IMR-90 (cell line): ENCODE measurements around the gene SLC1A5. TPM values are rescaled to one million over a fixed set of nuclear protein-coding genes. Genes with fewer than 3 reads are reported as not detected.
A peak's percentile ranks its signal among the peaks of the same experiment; 100 is the strongest.

Experiments used
- ATAC-seq: fragments of 200-7000 bp; cut with Tn5 transposase; 2 replicates; pipeline ENCODE4 v1.9.1; 2020; ENCODE audit warnings: low read depth, mild to moderate bottlenecking, moderate library complexity
- BruUV-seq: library from RNA; stranded (reverse); fragments of 400-500 nt; replicated peaks from 2 replicates; lab custom pipeline; 2021; lab: Mats Ljungman, UMichigan
- CTCF ChIA-PET: fragments of 300-600 bp; formaldehyde crosslinking; extraction: SDS; loops from one replicate; lab custom pipeline; 2021; ENCODE audit warnings: antibody characterized with exemption; lab: Yijun Ruan, JAX
- POLR2A ChIA-PET: fragments of 300-600 bp; sonication (Branson Sonifier 250); formaldehyde crosslinking; loops from one replicate; lab custom pipeline; 2022; ENCODE audit warnings: antibody characterized with exemption; ENCODE audit not compliant: unreplicated experiment; lab: Charles Lee
- DNase-seq: peaks from one replicate; pipeline ENCODE4 v3.0.0; 2013
- H2AFZ ChIP-seq: replicated peaks from 2 replicates; pipeline ENCODE3; 2013; ENCODE audit warnings: low read length, mild to moderate bottlenecking; ENCODE audit not compliant: poor library complexity
- H2AK5ac ChIP-seq: 2 replicates; pipeline ENCODE4 v1.6.1; 2013; ENCODE audit warnings: low read depth, low read length, inconsistent platforms
- H2AK9ac ChIP-seq: replicated peaks from 2 replicates; pipeline ENCODE3; 2013; ENCODE audit warnings: mild to moderate bottlenecking, low read depth, low read length, moderate library complexity; ENCODE audit not compliant: poor library complexity
- H2BK120ac ChIP-seq: 2 replicates; pipeline ENCODE4 v1.6.1; 2013; ENCODE audit warnings: low read depth, low read length, inconsistent platforms
- H2BK15ac ChIP-seq: 3 replicates; pipeline ENCODE4 v1.6.1; 2013; ENCODE audit warnings: low read depth, low read length, inconsistent platforms
- H2BK20ac ChIP-seq: 2 replicates; pipeline ENCODE4 v1.6.1; 2013; ENCODE audit warnings: low read depth, mild to moderate bottlenecking, inconsistent platforms, low read length, moderate library complexity
- H2BK5ac ChIP-seq: 2 replicates; pipeline ENCODE4 v1.6.1; 2013; ENCODE audit warnings: mild to moderate bottlenecking, low read depth, low read length, inconsistent platforms; ENCODE audit not compliant: poor library complexity, severe bottlenecking
- H3K14ac ChIP-seq: replicated peaks from 2 replicates; pipeline ENCODE4 v1.6.1; 2013; ENCODE audit warnings: low read depth, low read length, inconsistent platforms
- H3K18ac ChIP-seq: 2 replicates; pipeline ENCODE4 v1.6.1; 2013; ENCODE audit warnings: low read depth, low read length, control low read depth
- H3K23ac ChIP-seq: 2 replicates; pipeline ENCODE4 v1.6.1; 2013; ENCODE audit warnings: low read depth, low read length, inconsistent platforms
- H3K27ac ChIP-seq: 2 replicates; pipeline ENCODE4 v1.5.1; 2013; ENCODE audit warnings: mild to moderate bottlenecking, control low read depth, low read length; ENCODE audit not compliant: insufficient read depth
- H3K27me3 ChIP-seq: 2 replicates; pipeline ENCODE4 v1.6.1; 2013; ENCODE audit warnings: low read length; ENCODE audit not compliant: control insufficient read depth, insufficient read depth
- H3K36me3 ChIP-seq: 2 replicates; pipeline ENCODE4 v1.6.1; 2013; ENCODE audit warnings: low read length, mixed read lengths; ENCODE audit not compliant: control insufficient read depth, insufficient read depth
- H3K4ac ChIP-seq: 2 replicates; pipeline ENCODE4 v1.6.1; 2013; ENCODE audit warnings: low read depth, low read length, inconsistent platforms
- H3K4me1 ChIP-seq: 2 replicates; pipeline ENCODE4 v1.6.1; 2013; ENCODE audit warnings: low read length, mixed read lengths; ENCODE audit not compliant: control insufficient read depth, insufficient read depth
- H3K4me2 ChIP-seq: 2 replicates; pipeline ENCODE4 v1.6.1; 2013; ENCODE audit warnings: low read depth, mild to moderate bottlenecking, control low read depth, low read length, moderate library complexity
- H3K4me3 ChIP-seq: 2 replicates; pipeline ENCODE4 v1.5.1; 2013; ENCODE audit warnings: low read depth, mild to moderate bottlenecking, control low read depth, low read length, moderate library complexity; ENCODE audit not compliant: insufficient read depth
- H3K56ac ChIP-seq: 2 replicates; pipeline ENCODE4 v1.6.1; 2013; ENCODE audit warnings: low read length, inconsistent platforms; ENCODE audit not compliant: insufficient read depth; ENCODE audit errors: extremely low read depth
- H3K79me1 ChIP-seq, 2 experiments: 2 replicates each; pipeline ENCODE4 v1.6.1; 2013; ENCODE audit warnings: low read length in 2 of 2, inconsistent platforms in 1 of 2, low read depth in 1 of 2
- H3K9ac ChIP-seq: 2 replicates; pipeline ENCODE4 v1.6.1; 2013; ENCODE audit warnings: low read depth, low read length, control low read depth
- H3K9me1 ChIP-seq: 2 replicates; pipeline ENCODE4 v1.6.1; 2013; ENCODE audit warnings: low read length, inconsistent platforms; ENCODE audit not compliant: insufficient read depth
- H3K9me3 ChIP-seq: 2 replicates; pipeline ENCODE4 v1.6.1; 2013; ENCODE audit warnings: low read length; ENCODE audit not compliant: control insufficient read depth, insufficient read depth
- H4K20me1 ChIP-seq: 2 replicates; pipeline ENCODE4 v1.6.1; 2013; ENCODE audit warnings: low read length, inconsistent platforms; ENCODE audit not compliant: insufficient read depth
- H4K5ac ChIP-seq: 2 replicates; pipeline ENCODE4 v1.6.1; 2013; ENCODE audit warnings: mild to moderate bottlenecking, low read depth, low read length, control low read depth
- H4K8ac ChIP-seq, 2 experiments: 2 replicates each; pipeline ENCODE4 v1.6.1; 2013; ENCODE audit warnings: low read depth in 2 of 2, low read length in 2 of 2, control low read depth in 1 of 2, inconsistent platforms in 1 of 2
- H4K91ac ChIP-seq: 2 replicates; pipeline ENCODE4 v1.6.1; 2013; ENCODE audit warnings: low read depth, low read length, inconsistent platforms; ENCODE audit not compliant: insufficient read depth
- BHLHE40 ChIP-seq: fragments of 150-350 bp; IDR thresholded peaks from 2 replicates; pipeline ENCODE4 v1.6.1; 2016; ENCODE audit warnings: mild to moderate bottlenecking, low read depth, low read length
- CEBPB ChIP-seq: IDR thresholded peaks from 2 replicates; pipeline ENCODE4 v1.6.1; 2012; ENCODE audit warnings: low read depth, low read length, improper control_type of control experiment
- MAFK ChIP-seq: IDR thresholded peaks from 2 replicates; pipeline ENCODE4 v1.6.1; 2012; ENCODE audit warnings: low read depth, low read length, improper control_type of control experiment
- MAZ ChIP-seq: IDR thresholded peaks from 2 replicates; pipeline ENCODE4 v1.6.1; 2012; ENCODE audit warnings: low read depth, mild to moderate bottlenecking, low read length, improper control_type of control experiment, moderate library complexity, borderline replicate concordance
- NFE2L2 ChIP-seq: fragments of 150-350 bp; IDR thresholded peaks from 2 replicates; pipeline ENCODE4 v1.6.1; 2016; ENCODE audit warnings: low read depth, mild to moderate bottlenecking, low read length
- RCOR1 ChIP-seq: IDR thresholded peaks from 2 replicates; pipeline ENCODE4 v1.6.1; 2012; ENCODE audit warnings: mild to moderate bottlenecking, low read length, improper control_type of control experiment; ENCODE audit not compliant: insufficient replicate concordance
- SMC3 ChIP-seq: fragments of 150-350 bp; IDR thresholded peaks from 2 replicates; pipeline ENCODE4 v1.6.1; 2016; ENCODE audit warnings: low read depth, mild to moderate bottlenecking, antibody characterized with exemption, low read length, moderate library complexity
- WGBS, 2 experiments: methylation state at CpG; one replicate each; pipeline versions ENCODE4 v1.1.5 to v1.1.7; 2013; ENCODE audit warnings: missing lambda C conversion rate in 2 of 2; ENCODE audit not compliant: insufficient read length in 1 of 2; ENCODE audit errors: extremely low coverage in 2 of 2; 5-methylcytosine and 5-hydroxymethylcytosine counted together
- dilution Hi-C: fragments of 300-500 bp; cut with HindIII; formaldehyde crosslinking; loops from one replicate; pipeline ENCODE4 v1.14.3; 2018; ENCODE audit warnings: low sequenced_read_pairs; ENCODE audit not compliant: unreplicated experiment
- in situ Hi-C: fragments of 300-500 bp; cut with MboI; formaldehyde crosslinking; loops from 3 replicates; pipeline ENCODE4 v1.14.3; 2019; ENCODE audit warnings: low sequenced_read_pairs, inconsistent platforms, mixed read lengths
- intact Hi-C: fragments of 100-400 bp; cut with micrococcal nuclease; formaldehyde crosslinking; loops from 2 replicates; pipeline ENCODE4 v1.10.0; 2022
- polyA plus RNA-seq, 3 experiments: library from polyadenylated mRNA; depleted of rRNA; stranded (reverse); fragments of >200 nt; gene quantifications; 2 replicates each; pipeline ENCODE4 v1.2.3, GENCODE V29; 2012; ENCODE audit warnings: low replicate concordance in 1 of 3
- total RNA-seq: library from RNA; depleted of rRNA; stranded (reverse); fragments of >200 nt; gene quantifications from 2 replicates; pipeline ENCODE4 v1.2.3, GENCODE V29; 2012

SLC1A5 gene
- total and polyA plus RNA-seq, 2 of the 4 experiments (the other 2 are of a cell fraction) = 142 to 171 TPM

DNA sequence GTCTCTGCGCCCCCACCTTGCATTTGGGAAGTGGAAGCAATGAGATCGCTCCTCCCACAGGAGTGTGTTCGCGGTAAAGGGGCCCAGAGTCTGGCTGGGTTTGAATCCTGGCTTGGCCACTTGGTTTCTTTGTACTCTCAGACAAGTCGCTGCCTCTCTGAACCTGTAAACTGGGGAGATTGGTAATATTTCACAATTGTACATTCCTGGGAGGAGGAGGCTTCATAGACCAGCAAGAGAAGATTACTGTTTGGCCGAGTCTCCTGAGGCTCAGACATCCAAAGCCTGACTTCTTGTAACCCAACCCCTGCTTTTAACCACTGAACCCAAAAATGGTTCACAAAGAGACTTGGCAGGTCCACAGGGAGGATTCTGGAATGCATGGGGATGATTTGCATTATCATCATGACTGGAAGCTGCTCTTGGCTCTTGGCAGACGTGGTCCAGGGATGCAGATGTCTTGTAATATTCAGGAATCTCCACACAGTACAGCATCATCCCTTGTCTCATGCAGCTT, 28.5 kb downstream of the SLC1A5 start:
- peak overlapping the region; percentile 78; the same call in 1 of the 2 replicates for H2AK5ac ChIP-seq
- CTCF ChIA-PET = no interaction called here
- H3K79me1 ChIP-seq = peaks cover 4 to 22% of the 10 kb centered on the region in 2 experiments; a peak in 2 of 4 replicates
- peak overlapping the region; percentile 74 for H2BK20ac ChIP-seq
- peak overlapping the region; percentile 46 for H2BK5ac ChIP-seq
- dilution Hi-C loops (no loop called here), in situ Hi-C loops (loop anchor here (5.0 kb wide), 2 partner anchors 82 to 227 kb away; no protein-coding TSS in a partner anchor), intact Hi-C loops (loop anchor here (1.0 kb wide), 1 partner anchor 24 kb away; no protein-coding TSS in a partner anchor)
- no peak overlapping the region for H3K4me2 ChIP-seq
- H4K5ac ChIP-seq = peak overlapping the region; percentile 2; the same call in 1 of the 2 replicates
- H3K4me3 ChIP-seq = no peak overlapping the region
- no peak overlapping the region for H3K9ac ChIP-seq
- 90% methylated on average over 2 of the region's 7 CpGs; no CpG with 5 or more reads in 1 of the 2 experiments for WGBS, 2 experiments
- POLR2A ChIA-PET = no interaction called here
- peaks cover 9% of the 10 kb centered on the region for H3K9me1 ChIP-seq
- peaks cover 12% of the 10 kb centered on the region for H3K4me1 ChIP-seq
- ATAC-seq = peak; percentile 71
- peak overlapping the region; percentile 66 for H2AK9ac ChIP-seq
- no TSS peak for BruUV-seq
- 0 out of 2 replicates have a peak overlapping the region, but pooled peaks have one; percentile 29 for H3K23ac ChIP-seq
- peaks cover 13% of the 10 kb centered on the region for H3K36me3 ChIP-seq
- H3K27me3 ChIP-seq = no peaks in the 10 kb centered on the region
- H3K27ac ChIP-seq = peak overlapping the region; percentile 85; the same call in 1 of the 2 replicates
- H3K14ac ChIP-seq = peak overlapping the region; percentile 20; the same call in 1 of the 2 replicates
- DNase-seq = peak; percentile 97
- no peak overlapping the region for H4K91ac ChIP-seq
- peak overlapping the region; percentile 7; the same call in 1 of the 2 replicates for H3K4ac ChIP-seq
- peak overlapping the region; percentile 26 for H2AFZ ChIP-seq
- H4K20me1 ChIP-seq = peaks cover 17% of the 10 kb centered on the region
- H3K18ac ChIP-seq = no peak overlapping the region; the same call in 1 of the 2 replicates
- H3K9me3 ChIP-seq = no peaks in the 10 kb centered on the region
- H2BK15ac ChIP-seq = peak overlapping the region; percentile 40; the same call in 1 of the 3 replicates
- H3K56ac ChIP-seq = no peak overlapping the region
- TF ChIP-seq SMC3 (no peak), CEBPB (peak; percentile 72), MAZ (0 out of 2 replicates have a peak, but pooled peaks have one; percentile 7), RCOR1 (peak; percentile 44), MAFK (peak; percentile 60), BHLHE40 (no peak), NFE2L2 (peak; percentile 97)
- peak overlapping the region in 1 of 2 experiments; percentile 23; a peak in 1 of 4 replicates for H4K8ac ChIP-seq
- H2BK120ac ChIP-seq = peak overlapping the region; percentile 30; the same call in 1 of the 2 replicates
